Heart left ventricle (tissue), 16 donors: ENCODE results near the gene MIS18A. TPM values are rescaled to one million over a fixed set of nuclear protein-coding genes. Genes with fewer than 3 reads are reported as not detected.

ENCODE experiments used
- ATAC-seq, 4 donors: fragments of 200-7000 bp; cut with Tn5 transposase; one replicate each; pipeline ENCODE4 v1.9.1; 2020 to 2022; ENCODE audit warnings: moderate library complexity in 4 of 4, mild to moderate bottlenecking in 3 of 4, moderate number of reproducible peaks in 1 of 4
- DNase-seq, 5 donors: peaks; one replicate each; pipeline ENCODE4 v3.0.0-alpha.2; 2020
- H3K27ac ChIP-seq, 12 donors: fragments of 200-600 bp; sonication (generic) in 4 of 12; one replicate each; pipeline versions ENCODE4 v1.5.0 to v1.8.0; 2016 to 2022; ENCODE audit warnings: mild to moderate bottlenecking in 2 of 12
- H3K27me3 ChIP-seq, 9 donors: fragments of 200-600 bp; sonication (generic) in 2 of 9; one replicate each; pipeline versions ENCODE4 v1.5.1 to v1.8.0; 2016 to 2022; ENCODE audit warnings: mild to moderate bottlenecking in 3 of 9
- H3K36me3 ChIP-seq, 9 donors: fragments of 200-600 bp; sonication (generic) in 2 of 9; one replicate each; pipeline versions ENCODE4 v1.5.0 to v1.8.0; 2018 to 2022; ENCODE audit warnings: mild to moderate bottlenecking in 2 of 9
- H3K4me1 ChIP-seq, 12 donors: fragments of 200-600 bp; sonication (generic) in 4 of 12; one replicate each; pipeline versions ENCODE4 v1.5.0 to v1.8.0; 2016 to 2022; ENCODE audit warnings: mild to moderate bottlenecking in 3 of 12
- H3K4me3 ChIP-seq, 12 donors: fragments of 200-600 bp; sonication (generic) in 4 of 12; one replicate each; pipeline versions ENCODE4 v1.5.0 to v1.8.0; 2017 to 2022; ENCODE audit warnings: mild to moderate bottlenecking in 9 of 12, moderate library complexity in 4 of 12
- H3K9me3 ChIP-seq, 12 donors: fragments of 200-600 bp; sonication (generic) in 4 of 12; one replicate each; pipeline versions ENCODE4 v1.5.0 to v1.8.0; 2016 to 2022; ENCODE audit warnings: mild to moderate bottlenecking in 1 of 12
- CTCF ChIP-seq, 12 donors: fragments of 200-600 bp; sonication (generic) in 4 of 12; IDR thresholded peaks; one replicate each; pipeline versions ENCODE4 v1.5.0 to v1.8.0; 2018 to 2022; ENCODE audit warnings: antibody characterized with exemption in 12 of 12, mild to moderate bottlenecking in 5 of 12
- POLR2A ChIP-seq, 2 donors: fragments of 450-650 bp; IDR thresholded peaks; one replicate each; pipeline ENCODE4 v1.6.1; 2017; ENCODE audit warnings: antibody characterized with exemption in 2 of 2, mild to moderate bottlenecking in 2 of 2, moderate library complexity in 2 of 2
- WGBS, 4 donors: extraction: QIAGEN DNeasy Blood & Tissue Kit in 2 of 4; methylation state at CpG; one replicate each; pipeline versions ENCODE4 v1.1.5 to v1.1.7; 2013 to 2018; 5-methylcytosine and 5-hydroxymethylcytosine counted together
- intact Hi-C, 10 donors: fragments of 100-400 bp; cut with DNase I; formaldehyde crosslinking; loops; one replicate each; pipeline versions ENCODE4 v1.11.1 to v1.14.2; 2022
- polyA plus RNA-seq, 2 donors: library from polyadenylated mRNA; stranded (reverse); fragments of 200-250 nt; gene quantifications; one replicate each; pipeline ENCODE4 v1.2.3, GENCODE V29; 2013
- total RNA-seq, 9 donors: library from RNA; depleted of rRNA in 2 of 9; stranded (reverse); fragments of >200 nt in 2 of 9; fragmentation: NEBNext Ultra II Directional in 3 of 9; extraction: Animal tissue kit (Norgen Biotek cat#: 25700) in 3 of 9; gene quantifications; one replicate each; pipeline versions ENCODE4 v1.1.0 to v1.2.4, GENCODE V29; 2016 to 2023
- donor health status: ischemic (EF 13 %, LVEDD 7.1; RV severe dilation, severe dysfunction).
- donor health status: healthy with polysubstance abuse.
- donor health status: DM: no; HTN: yes; CAD: no.
- donor health status: DM: no; HTN: no; CAD: no.
- donor health status: ischemic (EF 25% LVEDD 6.9; RV normal size, moderate dysfunction).
- donor health status: ischemic (EF 25% LVEDD 5.7; RV mildly dilated, moderate dysfunction).
- donor health status: healthy.
- donor health status: DM: yes; HTN: yes; CAD: no.
- donor health status: ischemic (EF 35%, LVEDD 5.7; RV mildly dilated, moderate dysfunction).
- donor health status: nonischemic (EF 11% LVEDD 7.7; RV severe dilation, severe dysfunction).
- donor health status: DM: yes; HTN: yes; CAD: no.
- donor health status: PGD.
- donor health status: ischemic (EF 29% LVEDD 5.4; RV normal size, mild dysfunction).
- donor health status: nonischemic (EF 23%, LVEDD 6.1; RV moderate dilation, normal function).

Gene MIS18A
- total and polyA plus RNA-seq, 11 donors = 1.4 to 4.1 (median 2.7) TPM

- TF ChIP-seq CTCF (IDR thresholded peaks at IDR 0.05) (no peak), POLR2A (IDR thresholded peaks at IDR 0.05) (no peak)
- Histone ChIP-seq H3K9me3 (no peaks in the 10 kb centered on the region), H3K4me3 (no peak overlapping the region), H3K27me3 (no peaks in the 10 kb centered on the region), H3K4me1 (peaks cover 0 to 17% (median 0%) of the 10 kb centered on the region in 12 donors), H3K27ac (peak overlapping the region in 4 of 12 donors; percentile 31 to 52 (median 51)), H3K36me3 (peaks cover 8 to 100% (median 96%) of the 10 kb centered on the region in 9 donors)
- WGBS, 4 donors = 46 to 76% (median 69%) methylated on average over 5 to 6 of the region's 6 CpGs
- no peak for DNase-seq
- intact Hi-C loops = no loop called here
- no peak for ATAC-seq
Observed at GRCh38 chr21:32320059-32320458, 41.2 kb upstream of the MIS18A start.

GRCh38 chr21:32319012-32319411 is 40.2 kb upstream of the MIS18A start:
- H3K4me1 ChIP-seq = peaks cover 0 to 12% (median 0%) of the 10 kb centered on the region in 12 donors
- intact Hi-C loops = no loop called here
- H3K27me3 ChIP-seq = no peaks in the 10 kb centered on the region
- H3K9me3 ChIP-seq = no peaks in the 10 kb centered on the region
- TF ChIP-seq POLR2A (IDR thresholded peaks at IDR 0.05) (no peak), CTCF (IDR thresholded peaks at IDR 0.05) (no peak)
- DNase-seq (no peak), ATAC-seq (no peak)
- H3K36me3 ChIP-seq = peaks cover 8 to 100% (median 96%) of the 10 kb centered on the region in 9 donors
- 94 to 99% (median 97%) methylated on average over 7 of the region's 7 CpGs for WGBS, 4 donors
- peak overlapping the region in 2 of 12 donors; percentile 50 to 51 for H3K27ac ChIP-seq
- H3K4me3 ChIP-seq = no peak overlapping the region

GRCh38 chr21:32317726-32318125 is 38.9 kb upstream of the MIS18A start:
- 84 to 97% (median 92%) methylated on average over 9 of the region's 9 CpGs for WGBS, 4 donors
- intact Hi-C loops = no loop called here

More at GRCh38 chr21:32317726-32318125, 38.9 kb upstream of the MIS18A start:
- Histone ChIP-seq H3K36me3 (peaks cover 3 to 100% (median 91%) of the 10 kb centered on the region in 9 donors), H3K4me3 (no peak overlapping the region), H3K4me1 (peaks cover 0 to 17% (median 0%) of the 10 kb centered on the region in 12 donors), H3K27ac (no peak overlapping the region), H3K27me3 (no peaks in the 10 kb centered on the region), H3K9me3 (no peaks in the 10 kb centered on the region)
- no peak for TF ChIP-seq POLR2A (IDR thresholded peaks at IDR 0.05)
- no peak for TF ChIP-seq CTCF (IDR thresholded peaks at IDR 0.05)
- DNase-seq (no peak), ATAC-seq (no peak)
